ENCODE measurements around the gene IPO11. TPM values are rescaled to one million over a fixed set of nuclear protein-coding genes. Genes with fewer than 3 reads are reported as not detected.
A peak's percentile ranks its signal among the peaks of the same experiment; 100 is the strongest.

The IPO11 gene
- total and polyA plus RNA-seq, 2 experiments from 2014 or later: 18.7 to 64.7 TPM

GRCh38 chr5:62608529-62609511 is 196.3 kb downstream of the IPO11 start:
- no peak for DNase-seq (ENCODE audit: low spot score)
- no peak overlapping the region for H3K4me3 Mint-ChIP-seq
- Histone ChIP-seq H2AFZ (no peak overlapping the region), H3K4me3 (no peak overlapping the region), H3K27ac (ENCODE audit: low read depth) (no peak overlapping the region), H4K20me1 (replicated peaks; ENCODE audit: insufficient read depth) (no peaks in the 10 kb centered on the region), H3K79me2 (replicated peaks; ENCODE audit: insufficient read depth) (no peaks in the 10 kb centered on the region), H3F3A (replicated peaks; ENCODE audit: low read depth) (no peaks in the 10 kb centered on the region), H3K4me1 (ENCODE audit: insufficient read depth) (no peaks in the 10 kb centered on the region; the same call in 1 of the 2 replicates), H3K36me3 (ENCODE audit: insufficient read depth) (no peaks in the 10 kb centered on the region; the same call in 1 of the 2 replicates), H3K4me2 (no peak overlapping the region), H3K27me3 (ENCODE audit: insufficient read depth) (no peaks in the 10 kb centered on the region), H3K9me2 (ENCODE audit: insufficient read depth) (no peaks in the 10 kb centered on the region; the same call in 1 of the 2 replicates)
- peaks cover 20% of the 10 kb centered on the region for H3K36me3 Mint-ChIP-seq (ENCODE audit: low read depth)
- 0 out of 3 replicates have a peak, but pooled peaks cover under 1% of the 10 kb centered on the region for H3K9me3 Mint-ChIP-seq
- no peaks in the 10 kb centered on the region for H3K27me3 Mint-ChIP-seq (ENCODE audit: insufficient read depth, low read depth, poor library complexity)
- TF ChIP-seq, protein P1, sequence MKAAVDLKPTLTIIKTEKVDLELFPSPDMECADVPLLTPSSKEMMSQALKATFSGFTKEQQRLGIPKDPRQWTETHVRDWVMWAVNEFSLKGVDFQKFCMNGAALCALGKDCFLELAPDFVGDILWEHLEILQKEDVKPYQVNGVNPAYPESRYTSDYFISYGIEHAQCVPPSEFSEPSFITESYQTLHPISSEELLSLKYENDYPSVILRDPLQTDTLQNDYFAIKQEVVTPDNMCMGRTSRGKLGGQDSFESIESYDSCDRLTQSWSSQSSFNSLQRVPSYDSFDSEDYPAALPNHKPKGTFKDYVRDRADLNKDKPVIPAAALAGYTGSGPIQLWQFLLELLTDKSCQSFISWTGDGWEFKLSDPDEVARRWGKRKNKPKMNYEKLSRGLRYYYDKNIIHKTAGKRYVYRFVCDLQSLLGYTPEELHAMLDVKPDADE (IDR thresholded peaks at IDR 0.05): no peak
- TF ChIP-seq, protein P2, sequence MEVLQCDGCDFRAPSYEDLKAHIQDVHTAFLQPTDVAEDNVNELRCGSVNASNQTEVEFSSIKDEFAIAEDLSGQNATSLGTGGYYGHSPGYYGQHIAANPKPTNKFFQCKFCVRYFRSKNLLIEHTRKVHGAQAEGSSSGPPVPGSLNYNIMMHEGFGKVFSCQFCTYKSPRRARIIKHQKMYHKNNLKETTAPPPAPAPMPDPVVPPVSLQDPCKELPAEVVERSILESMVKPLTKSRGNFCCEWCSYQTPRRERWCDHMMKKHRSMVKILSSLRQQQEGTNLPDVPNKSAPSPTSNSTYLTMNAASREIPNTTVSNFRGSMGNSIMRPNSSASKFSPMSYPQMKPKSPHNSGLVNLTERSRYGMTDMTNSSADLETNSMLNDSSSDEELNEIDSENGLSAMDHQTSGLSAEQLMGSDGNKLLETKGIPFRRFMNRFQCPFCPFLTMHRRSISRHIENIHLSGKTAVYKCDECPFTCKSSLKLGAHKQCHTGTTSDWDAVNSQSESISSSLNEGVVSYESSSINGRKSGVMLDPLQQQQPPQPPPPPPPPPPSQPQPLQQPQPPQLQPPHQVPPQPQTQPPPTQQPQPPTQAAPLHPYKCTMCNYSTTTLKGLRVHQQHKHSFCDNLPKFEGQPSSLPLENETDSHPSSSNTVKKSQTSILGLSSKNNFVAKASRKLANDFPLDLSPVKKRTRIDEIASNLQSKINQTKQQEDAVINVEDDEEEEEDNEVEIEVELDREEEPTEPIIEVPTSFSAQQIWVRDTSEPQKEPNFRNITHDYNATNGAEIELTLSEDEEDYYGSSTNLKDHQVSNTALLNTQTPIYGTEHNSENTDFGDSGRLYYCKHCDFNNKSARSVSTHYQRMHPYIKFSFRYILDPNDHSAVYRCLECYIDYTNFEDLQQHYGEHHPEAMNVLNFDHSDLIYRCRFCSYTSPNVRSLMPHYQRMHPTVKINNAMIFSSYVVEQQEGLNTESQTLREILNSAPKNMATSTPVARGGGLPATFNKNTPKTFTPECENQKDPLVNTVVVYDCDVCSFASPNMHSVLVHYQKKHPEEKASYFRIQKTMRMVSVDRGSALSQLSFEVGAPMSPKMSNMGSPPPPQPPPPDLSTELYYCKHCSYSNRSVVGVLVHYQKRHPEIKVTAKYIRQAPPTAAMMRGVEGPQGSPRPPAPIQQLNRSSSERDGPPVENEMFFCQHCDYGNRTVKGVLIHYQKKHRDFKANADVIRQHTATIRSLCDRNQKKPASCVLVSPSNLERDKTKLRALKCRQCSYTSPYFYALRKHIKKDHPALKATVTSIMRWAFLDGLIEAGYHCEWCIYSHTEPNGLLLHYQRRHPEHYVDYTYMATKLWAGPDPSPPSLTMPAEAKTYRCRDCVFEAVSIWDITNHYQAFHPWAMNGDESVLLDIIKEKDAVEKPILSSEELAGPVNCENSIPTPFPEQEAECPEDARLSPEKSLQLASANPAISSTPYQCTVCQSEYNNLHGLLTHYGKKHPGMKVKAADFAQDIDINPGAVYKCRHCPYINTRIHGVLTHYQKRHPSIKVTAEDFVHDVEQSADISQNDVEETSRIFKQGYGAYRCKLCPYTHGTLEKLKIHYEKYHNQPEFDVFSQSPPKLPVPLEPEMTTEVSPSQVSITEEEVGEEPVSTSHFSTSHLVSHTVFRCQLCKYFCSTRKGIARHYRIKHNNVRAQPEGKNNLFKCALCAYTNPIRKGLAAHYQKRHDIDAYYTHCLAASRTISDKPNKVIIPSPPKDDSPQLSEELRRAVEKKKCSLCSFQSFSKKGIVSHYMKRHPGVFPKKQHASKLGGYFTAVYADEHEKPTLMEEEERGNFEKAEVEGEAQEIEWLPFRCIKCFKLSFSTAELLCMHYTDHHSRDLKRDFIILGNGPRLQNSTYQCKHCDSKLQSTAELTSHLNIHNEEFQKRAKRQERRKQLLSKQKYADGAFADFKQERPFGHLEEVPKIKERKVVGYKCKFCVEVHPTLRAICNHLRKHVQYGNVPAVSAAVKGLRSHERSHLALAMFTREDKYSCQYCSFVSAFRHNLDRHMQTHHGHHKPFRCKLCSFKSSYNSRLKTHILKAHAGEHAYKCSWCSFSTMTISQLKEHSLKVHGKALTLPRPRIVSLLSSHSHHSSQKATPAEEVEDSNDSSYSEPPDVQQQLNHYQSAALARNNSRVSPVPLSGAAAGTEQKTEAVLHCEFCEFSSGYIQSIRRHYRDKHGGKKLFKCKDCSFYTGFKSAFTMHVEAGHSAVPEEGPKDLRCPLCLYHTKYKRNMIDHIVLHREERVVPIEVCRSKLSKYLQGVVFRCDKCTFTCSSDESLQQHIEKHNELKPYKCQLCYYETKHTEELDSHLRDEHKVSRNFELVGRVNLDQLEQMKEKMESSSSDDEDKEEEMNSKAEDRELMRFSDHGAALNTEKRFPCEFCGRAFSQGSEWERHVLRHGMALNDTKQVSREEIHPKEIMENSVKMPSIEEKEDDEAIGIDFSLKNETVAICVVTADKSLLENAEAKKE (CRISPR knock-in tag; IDR thresholded peaks at IDR 0.05): no peak
- TF ChIP-seq STAT1 (IDR thresholded peaks at IDR 0.05; ENCODE audit: unreplicated experiment): no peak
- no peak for TF ChIP-seq EZH2 (IDR thresholded peaks at IDR 0.05; ENCODE audit: low read depth, unreplicated experiment)
- no peak for TF ChIP-seq CREB1 (CRISPR knock-in tag; IDR thresholded peaks at IDR 0.05; ENCODE audit: low read depth)
- TF ChIP-seq REST (IDR thresholded peaks at IDR 0.05; ENCODE audit: unreplicated experiment): no peak
- TF ChIP-seq NANOG (IDR thresholded peaks at IDR 0.05; ENCODE audit: borderline replicate concordance): no peak
- TF ChIP-seq, protein P3, sequence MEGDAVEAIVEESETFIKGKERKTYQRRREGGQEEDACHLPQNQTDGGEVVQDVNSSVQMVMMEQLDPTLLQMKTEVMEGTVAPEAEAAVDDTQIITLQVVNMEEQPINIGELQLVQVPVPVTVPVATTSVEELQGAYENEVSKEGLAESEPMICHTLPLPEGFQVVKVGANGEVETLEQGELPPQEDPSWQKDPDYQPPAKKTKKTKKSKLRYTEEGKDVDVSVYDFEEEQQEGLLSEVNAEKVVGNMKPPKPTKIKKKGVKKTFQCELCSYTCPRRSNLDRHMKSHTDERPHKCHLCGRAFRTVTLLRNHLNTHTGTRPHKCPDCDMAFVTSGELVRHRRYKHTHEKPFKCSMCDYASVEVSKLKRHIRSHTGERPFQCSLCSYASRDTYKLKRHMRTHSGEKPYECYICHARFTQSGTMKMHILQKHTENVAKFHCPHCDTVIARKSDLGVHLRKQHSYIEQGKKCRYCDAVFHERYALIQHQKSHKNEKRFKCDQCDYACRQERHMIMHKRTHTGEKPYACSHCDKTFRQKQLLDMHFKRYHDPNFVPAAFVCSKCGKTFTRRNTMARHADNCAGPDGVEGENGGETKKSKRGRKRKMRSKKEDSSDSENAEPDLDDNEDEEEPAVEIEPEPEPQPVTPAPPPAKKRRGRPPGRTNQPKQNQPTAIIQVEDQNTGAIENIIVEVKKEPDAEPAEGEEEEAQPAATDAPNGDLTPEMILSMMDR (conservative IDR thresholded peaks at IDR 0.05; ENCODE audit: low read depth in 2 of 2): no peak
- no peak for TF ChIP-seq ZNF114 (CRISPR knock-in tag; IDR thresholded peaks at IDR 0.05)
- TF ChIP-seq POLR2AphosphoS5 (IDR thresholded peaks at IDR 0.05; ENCODE audit: low read depth): no peak
- no peak for TF ChIP-seq ZNF331 (CRISPR knock-in tag; IDR thresholded peaks at IDR 0.05; ENCODE audit: low read depth)
- no peak for TF ChIP-seq JUNB (IDR thresholded peaks at IDR 0.05; ENCODE audit: unreplicated experiment)
- TF ChIP-seq EZH2phosphoT487 (IDR thresholded peaks at IDR 0.05; ENCODE audit: unreplicated experiment): no peak
- H3K4me1 Mint-ChIP-seq: no peaks in the 10 kb centered on the region; the same call in 2 of the 3 replicates
- ATAC-seq: no peak
- H3K27ac Mint-ChIP-seq: peak overlapping the region; percentile 65; the same call in 1 of the 2 replicates

Measured in GM23338 (cell line).